GM23338 (cell line): Measurements from ENCODE around the gene B3GALT2. TPM values are rescaled to one million over a fixed set of nuclear protein-coding genes. Genes with fewer than 3 reads are reported as not detected.

ENCODE experiments used
- EZH2 ChIP-seq: fragments of 200-600 bp; sonication (generic); IDR thresholded peaks from one replicate; pipeline ENCODE4 v1.8.0; 2017; ENCODE audit warnings: antibody characterized with exemption, mild to moderate bottlenecking, low read depth; ENCODE audit not compliant: unreplicated experiment
- STAT1 ChIP-seq: IDR thresholded peaks from one replicate; pipeline ENCODE4 v1.6.1; 2016; ENCODE audit warnings: antibody characterized with exemption; ENCODE audit not compliant: unreplicated experiment
- ZNF331 ChIP-seq: fragments of 250-450 bp; sonication (Bioruptor Pico); IDR thresholded peaks from 2 replicates; pipeline ENCODE4 v1.5.0; 2020; ENCODE audit warnings: low read depth, mild to moderate bottlenecking, moderate library complexity
- polyA plus RNA-seq: library from polyadenylated mRNA; unstranded; fragments of >200 nt; fragmentation: Nextera tagmentation; extraction: Ambion mirVana; gene quantifications from 2 replicates; pipeline ENCODE4 v1.2.1, GENCODE V29; 2016
- total RNA-seq: library from RNA; depleted of rRNA; stranded (reverse); fragments of >200 nt; shearing (Covaris generic); gene quantifications from 2 replicates; pipeline ENCODE4 v1.2.3, GENCODE V29; 2014
- TF ChIP-seq, protein P1 (sequence below): fragments of 250-450 bp; sonication (Bioruptor Pico); IDR thresholded peaks from 2 replicates; pipeline ENCODE4 v1.5.0; 2020; ENCODE audit warnings: mild to moderate bottlenecking, moderate library complexity
- TF ChIP-seq, protein P2 (sequence below): IDR thresholded peaks from one replicate; pipeline ENCODE4 v1.6.1; 2018; ENCODE audit warnings: antibody characterized with exemption; ENCODE audit not compliant: unreplicated experiment
- TF ChIP-seq, protein P3 (sequence below), 2 experiments: fragments of 200-600 bp in 1 of 2; sonication (generic) in 1 of 2; conservative IDR thresholded peaks; 2 replicates each; pipeline versions ENCODE4 v1.5.1 to v1.6.1; 2016 to 2017; ENCODE audit warnings: antibody characterized with exemption in 2 of 2, low read depth in 2 of 2, mild to moderate bottlenecking in 2 of 2, moderate library complexity in 1 of 2

Gene B3GALT2
- total and polyA plus RNA-seq, 2 experiments from 2014 or later, result 1.2 TPM; not detected in 1

DNA sequence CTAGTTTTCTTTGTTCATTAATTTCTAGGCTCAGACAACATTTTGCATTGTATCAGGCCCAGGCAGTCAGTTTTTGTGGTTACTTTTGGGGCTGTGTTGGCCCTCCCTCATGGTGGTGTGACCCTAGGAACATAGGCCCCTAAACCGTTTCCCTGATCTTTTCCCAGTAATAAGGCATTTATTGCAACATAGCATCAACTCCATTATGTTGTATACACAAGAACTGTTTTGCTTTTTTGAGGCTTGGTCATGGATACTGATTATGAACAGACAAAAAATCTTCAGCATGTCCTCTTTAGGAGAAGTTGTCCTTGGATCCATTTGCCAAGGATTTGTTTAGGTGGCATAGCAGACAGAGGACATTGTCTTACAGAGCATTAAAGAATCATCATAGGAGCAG is 10.3 kb downstream of the B3GALT2 start (continued):
- TF ChIP-seq, protein P1, sequence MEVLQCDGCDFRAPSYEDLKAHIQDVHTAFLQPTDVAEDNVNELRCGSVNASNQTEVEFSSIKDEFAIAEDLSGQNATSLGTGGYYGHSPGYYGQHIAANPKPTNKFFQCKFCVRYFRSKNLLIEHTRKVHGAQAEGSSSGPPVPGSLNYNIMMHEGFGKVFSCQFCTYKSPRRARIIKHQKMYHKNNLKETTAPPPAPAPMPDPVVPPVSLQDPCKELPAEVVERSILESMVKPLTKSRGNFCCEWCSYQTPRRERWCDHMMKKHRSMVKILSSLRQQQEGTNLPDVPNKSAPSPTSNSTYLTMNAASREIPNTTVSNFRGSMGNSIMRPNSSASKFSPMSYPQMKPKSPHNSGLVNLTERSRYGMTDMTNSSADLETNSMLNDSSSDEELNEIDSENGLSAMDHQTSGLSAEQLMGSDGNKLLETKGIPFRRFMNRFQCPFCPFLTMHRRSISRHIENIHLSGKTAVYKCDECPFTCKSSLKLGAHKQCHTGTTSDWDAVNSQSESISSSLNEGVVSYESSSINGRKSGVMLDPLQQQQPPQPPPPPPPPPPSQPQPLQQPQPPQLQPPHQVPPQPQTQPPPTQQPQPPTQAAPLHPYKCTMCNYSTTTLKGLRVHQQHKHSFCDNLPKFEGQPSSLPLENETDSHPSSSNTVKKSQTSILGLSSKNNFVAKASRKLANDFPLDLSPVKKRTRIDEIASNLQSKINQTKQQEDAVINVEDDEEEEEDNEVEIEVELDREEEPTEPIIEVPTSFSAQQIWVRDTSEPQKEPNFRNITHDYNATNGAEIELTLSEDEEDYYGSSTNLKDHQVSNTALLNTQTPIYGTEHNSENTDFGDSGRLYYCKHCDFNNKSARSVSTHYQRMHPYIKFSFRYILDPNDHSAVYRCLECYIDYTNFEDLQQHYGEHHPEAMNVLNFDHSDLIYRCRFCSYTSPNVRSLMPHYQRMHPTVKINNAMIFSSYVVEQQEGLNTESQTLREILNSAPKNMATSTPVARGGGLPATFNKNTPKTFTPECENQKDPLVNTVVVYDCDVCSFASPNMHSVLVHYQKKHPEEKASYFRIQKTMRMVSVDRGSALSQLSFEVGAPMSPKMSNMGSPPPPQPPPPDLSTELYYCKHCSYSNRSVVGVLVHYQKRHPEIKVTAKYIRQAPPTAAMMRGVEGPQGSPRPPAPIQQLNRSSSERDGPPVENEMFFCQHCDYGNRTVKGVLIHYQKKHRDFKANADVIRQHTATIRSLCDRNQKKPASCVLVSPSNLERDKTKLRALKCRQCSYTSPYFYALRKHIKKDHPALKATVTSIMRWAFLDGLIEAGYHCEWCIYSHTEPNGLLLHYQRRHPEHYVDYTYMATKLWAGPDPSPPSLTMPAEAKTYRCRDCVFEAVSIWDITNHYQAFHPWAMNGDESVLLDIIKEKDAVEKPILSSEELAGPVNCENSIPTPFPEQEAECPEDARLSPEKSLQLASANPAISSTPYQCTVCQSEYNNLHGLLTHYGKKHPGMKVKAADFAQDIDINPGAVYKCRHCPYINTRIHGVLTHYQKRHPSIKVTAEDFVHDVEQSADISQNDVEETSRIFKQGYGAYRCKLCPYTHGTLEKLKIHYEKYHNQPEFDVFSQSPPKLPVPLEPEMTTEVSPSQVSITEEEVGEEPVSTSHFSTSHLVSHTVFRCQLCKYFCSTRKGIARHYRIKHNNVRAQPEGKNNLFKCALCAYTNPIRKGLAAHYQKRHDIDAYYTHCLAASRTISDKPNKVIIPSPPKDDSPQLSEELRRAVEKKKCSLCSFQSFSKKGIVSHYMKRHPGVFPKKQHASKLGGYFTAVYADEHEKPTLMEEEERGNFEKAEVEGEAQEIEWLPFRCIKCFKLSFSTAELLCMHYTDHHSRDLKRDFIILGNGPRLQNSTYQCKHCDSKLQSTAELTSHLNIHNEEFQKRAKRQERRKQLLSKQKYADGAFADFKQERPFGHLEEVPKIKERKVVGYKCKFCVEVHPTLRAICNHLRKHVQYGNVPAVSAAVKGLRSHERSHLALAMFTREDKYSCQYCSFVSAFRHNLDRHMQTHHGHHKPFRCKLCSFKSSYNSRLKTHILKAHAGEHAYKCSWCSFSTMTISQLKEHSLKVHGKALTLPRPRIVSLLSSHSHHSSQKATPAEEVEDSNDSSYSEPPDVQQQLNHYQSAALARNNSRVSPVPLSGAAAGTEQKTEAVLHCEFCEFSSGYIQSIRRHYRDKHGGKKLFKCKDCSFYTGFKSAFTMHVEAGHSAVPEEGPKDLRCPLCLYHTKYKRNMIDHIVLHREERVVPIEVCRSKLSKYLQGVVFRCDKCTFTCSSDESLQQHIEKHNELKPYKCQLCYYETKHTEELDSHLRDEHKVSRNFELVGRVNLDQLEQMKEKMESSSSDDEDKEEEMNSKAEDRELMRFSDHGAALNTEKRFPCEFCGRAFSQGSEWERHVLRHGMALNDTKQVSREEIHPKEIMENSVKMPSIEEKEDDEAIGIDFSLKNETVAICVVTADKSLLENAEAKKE (CRISPR knock-in tag), result no peak
- TF ChIP-seq, protein P2, sequence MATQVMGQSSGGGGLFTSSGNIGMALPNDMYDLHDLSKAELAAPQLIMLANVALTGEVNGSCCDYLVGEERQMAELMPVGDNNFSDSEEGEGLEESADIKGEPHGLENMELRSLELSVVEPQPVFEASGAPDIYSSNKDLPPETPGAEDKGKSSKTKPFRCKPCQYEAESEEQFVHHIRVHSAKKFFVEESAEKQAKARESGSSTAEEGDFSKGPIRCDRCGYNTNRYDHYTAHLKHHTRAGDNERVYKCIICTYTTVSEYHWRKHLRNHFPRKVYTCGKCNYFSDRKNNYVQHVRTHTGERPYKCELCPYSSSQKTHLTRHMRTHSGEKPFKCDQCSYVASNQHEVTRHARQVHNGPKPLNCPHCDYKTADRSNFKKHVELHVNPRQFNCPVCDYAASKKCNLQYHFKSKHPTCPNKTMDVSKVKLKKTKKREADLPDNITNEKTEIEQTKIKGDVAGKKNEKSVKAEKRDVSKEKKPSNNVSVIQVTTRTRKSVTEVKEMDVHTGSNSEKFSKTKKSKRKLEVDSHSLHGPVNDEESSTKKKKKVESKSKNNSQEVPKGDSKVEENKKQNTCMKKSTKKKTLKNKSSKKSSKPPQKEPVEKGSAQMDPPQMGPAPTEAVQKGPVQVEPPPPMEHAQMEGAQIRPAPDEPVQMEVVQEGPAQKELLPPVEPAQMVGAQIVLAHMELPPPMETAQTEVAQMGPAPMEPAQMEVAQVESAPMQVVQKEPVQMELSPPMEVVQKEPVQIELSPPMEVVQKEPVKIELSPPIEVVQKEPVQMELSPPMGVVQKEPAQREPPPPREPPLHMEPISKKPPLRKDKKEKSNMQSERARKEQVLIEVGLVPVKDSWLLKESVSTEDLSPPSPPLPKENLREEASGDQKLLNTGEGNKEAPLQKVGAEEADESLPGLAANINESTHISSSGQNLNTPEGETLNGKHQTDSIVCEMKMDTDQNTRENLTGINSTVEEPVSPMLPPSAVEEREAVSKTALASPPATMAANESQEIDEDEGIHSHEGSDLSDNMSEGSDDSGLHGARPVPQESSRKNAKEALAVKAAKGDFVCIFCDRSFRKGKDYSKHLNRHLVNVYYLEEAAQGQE, result no peak
- TF ChIP-seq STAT1, result no peak
- TF ChIP-seq EZH2, result no peak
- no peak for TF ChIP-seq ZNF331 (CRISPR knock-in tag)
- TF ChIP-seq, protein P3, sequence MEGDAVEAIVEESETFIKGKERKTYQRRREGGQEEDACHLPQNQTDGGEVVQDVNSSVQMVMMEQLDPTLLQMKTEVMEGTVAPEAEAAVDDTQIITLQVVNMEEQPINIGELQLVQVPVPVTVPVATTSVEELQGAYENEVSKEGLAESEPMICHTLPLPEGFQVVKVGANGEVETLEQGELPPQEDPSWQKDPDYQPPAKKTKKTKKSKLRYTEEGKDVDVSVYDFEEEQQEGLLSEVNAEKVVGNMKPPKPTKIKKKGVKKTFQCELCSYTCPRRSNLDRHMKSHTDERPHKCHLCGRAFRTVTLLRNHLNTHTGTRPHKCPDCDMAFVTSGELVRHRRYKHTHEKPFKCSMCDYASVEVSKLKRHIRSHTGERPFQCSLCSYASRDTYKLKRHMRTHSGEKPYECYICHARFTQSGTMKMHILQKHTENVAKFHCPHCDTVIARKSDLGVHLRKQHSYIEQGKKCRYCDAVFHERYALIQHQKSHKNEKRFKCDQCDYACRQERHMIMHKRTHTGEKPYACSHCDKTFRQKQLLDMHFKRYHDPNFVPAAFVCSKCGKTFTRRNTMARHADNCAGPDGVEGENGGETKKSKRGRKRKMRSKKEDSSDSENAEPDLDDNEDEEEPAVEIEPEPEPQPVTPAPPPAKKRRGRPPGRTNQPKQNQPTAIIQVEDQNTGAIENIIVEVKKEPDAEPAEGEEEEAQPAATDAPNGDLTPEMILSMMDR (conservative IDR thresholded peaks at IDR 0.05; ENCODE audit: low read depth in 2 of 2), result no peak
